ENCODE data around the gene CNTRL.
"Not testable (repeated sequence)": the region's sequence is repeated elsewhere in the genome, so short reads cannot be mapped to it uniquely, and the experiment has no call there.

Gene CNTRL

DNA sequence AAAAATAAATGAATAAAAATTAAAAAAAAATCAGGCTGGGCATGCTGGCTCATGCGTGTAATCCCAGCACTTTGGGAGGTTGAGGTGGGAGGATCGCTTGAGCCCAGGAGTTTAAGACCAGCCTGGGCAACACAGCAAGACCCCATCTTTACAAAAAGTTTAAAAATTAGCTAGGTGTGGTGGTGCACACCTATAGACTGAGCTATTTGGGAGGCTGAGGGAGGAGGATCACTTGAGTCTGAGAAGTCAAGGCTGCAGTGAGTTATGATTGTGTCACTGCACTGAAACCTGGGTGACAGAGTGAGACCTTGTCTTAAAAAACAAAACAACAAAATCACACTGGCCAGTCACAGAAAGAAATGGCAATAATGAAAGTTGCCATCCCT lies 3.4 kb upstream of the CNTRL start:
- no peak for DNase-seq

GRCh38 chr9:121071756-121072421 lies 2.9 kb upstream of the CNTRL start:
- DNase-seq = no peak

DNA sequence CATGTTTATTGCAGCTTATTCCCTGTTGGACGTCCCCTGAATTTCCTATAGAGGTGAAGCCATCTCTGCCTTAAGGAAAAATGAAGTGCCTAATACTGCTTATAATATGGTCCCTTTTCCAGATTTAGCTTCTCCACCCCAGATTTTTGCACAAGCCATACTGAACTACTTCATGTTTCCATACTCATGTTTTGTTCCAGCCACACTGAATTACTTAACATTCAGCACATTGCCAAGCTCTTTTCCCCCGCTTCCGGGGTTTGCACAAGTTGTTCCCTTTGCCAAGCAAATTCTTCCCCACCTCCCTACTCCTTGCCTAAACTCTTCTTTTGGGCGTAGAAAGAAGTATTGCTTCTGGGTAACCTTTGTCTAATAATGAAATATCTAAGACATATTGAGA lies 1.7 kb upstream of the CNTRL start:
- DNase-seq = no peak

DNA sequence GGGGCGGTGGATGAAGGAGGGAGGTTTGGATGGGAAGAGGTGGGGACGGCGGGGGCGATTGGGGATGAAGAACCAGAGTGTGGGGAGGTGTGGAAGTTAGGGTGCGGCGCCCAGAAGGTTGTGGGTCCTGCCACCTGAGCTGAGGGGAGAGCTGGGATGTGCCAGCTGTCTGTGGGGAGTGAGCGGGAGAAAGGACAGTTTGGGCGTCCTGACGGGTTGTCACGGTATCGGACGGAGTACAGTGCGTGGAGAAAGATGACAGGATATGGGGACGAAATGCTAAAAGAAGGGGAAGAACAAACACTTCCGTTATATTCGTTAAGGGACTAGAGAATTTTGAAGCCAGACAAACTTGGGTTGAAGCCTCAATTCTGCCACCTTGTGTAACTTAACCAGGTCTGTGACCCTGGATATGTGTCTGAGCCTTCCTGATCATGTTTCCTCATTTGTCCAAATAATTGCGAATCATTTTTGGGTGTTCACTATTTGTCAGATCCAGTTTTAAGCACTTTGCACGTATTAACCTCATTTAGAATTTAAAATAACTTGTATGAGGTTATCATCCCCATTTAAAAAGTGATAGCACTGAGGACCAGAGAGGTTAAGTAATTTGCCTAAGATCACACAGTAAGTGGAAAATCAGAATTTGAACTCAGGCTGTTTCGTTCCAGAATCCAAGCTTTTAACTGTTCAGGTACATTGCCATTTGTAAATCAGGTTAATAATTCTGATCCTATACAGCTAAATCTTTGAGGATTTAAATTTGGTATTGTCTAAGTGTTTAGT lies 689 bp downstream of the CNTRL start:
- DNase-seq = peak; percentile 34

- DNase-seq = no peak
These were observed 7.3 kb downstream of the CNTRL start for GRCh38 chr9:121082075-121082474.

GRCh38 chr9:121085661-121086060 lies 10.9 kb downstream of the CNTRL start:
- DNase-seq = no peak

DNA sequence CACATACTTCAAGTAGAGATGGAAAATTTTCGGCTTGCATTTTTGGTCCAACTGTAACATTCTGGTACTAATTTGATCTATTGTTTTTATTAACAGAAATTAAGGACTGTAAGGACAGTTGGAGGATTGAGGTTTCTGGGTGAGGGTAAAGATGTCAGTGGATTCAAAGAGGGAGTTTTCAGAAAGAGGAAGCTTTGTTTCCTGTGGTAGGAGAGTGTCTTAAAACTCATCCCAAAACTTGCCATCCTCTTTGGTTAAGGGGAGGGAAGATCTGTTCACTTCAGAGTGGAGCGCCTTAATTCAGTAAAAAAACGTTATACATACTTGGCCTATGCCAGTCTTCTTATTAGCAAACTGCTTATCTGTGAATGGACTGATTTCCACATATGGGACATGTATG lies 13.8 kb downstream of the CNTRL start:
- no peak for DNase-seq

- DNase-seq = not testable (repeated sequence)
These were observed 16.0 kb downstream of the CNTRL start for GRCh38 chr9:121090743-121091142.

DNA sequence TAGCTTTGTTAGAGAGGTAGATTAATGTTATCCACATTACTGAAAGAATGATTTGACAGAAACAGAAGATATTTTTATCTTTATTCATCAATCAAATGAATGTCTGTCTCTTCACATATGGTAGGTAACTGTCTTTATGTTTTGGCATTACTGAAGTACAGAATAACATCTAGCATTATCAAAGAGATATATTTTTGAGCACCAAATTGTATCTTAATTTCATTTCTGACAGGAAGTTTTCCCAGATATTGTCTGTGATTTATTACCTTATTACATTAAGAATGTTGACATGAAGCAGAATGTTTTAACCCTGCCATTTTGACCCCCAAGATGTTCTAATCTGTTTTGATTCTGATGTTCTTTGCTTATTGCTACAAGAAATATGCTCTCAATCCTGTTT lies 20.3 kb downstream of the CNTRL start:
- no peak for DNase-seq

- no peak for DNase-seq
These were observed 23.9 kb downstream of the CNTRL start for GRCh38 chr9:121098567-121099198.

DNA sequence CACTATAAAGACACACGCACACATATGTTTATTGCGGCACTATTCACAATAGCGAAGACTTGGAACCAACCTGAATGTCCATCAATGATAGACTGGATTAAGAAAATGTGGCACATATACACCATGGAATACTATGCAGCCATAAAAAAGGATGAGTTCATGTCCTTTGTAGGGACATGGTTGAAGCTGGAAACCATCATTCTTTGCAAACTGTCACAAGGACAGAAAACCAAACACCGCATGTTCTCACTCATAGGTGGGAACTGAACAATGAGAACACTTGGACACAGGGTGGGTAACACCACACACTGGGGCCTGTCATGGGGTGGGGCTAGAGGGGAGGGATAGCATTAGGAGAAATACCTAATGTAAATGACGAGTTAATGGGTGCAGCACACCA lies 29.3 kb downstream of the CNTRL start:
- DNase-seq = not testable (repeated sequence)

DNA sequence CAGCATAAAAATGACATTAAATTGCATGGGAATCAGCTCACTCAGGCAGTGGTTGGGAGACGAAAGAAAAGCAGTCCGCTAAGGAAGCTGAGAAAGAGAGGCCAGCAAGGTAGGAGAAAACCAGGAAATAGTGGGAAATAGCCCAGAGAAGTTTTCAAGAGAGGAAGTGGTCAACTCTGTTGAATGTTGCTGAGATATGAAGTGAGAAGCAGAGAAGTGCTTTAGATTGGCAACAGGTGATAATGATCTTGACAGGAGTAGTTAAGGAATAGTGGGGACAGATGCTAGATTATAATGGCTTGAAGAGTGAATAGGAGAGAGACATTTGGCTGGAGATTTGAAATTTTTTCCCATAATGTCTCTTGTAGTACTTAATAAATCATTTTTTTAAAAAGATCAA lies 30.8 kb downstream of the CNTRL start:
- DNase-seq = no peak

GRCh38 chr9:121107029-121107428 lies 32.3 kb downstream of the CNTRL start:
- DNase-seq = no peak

DNA sequence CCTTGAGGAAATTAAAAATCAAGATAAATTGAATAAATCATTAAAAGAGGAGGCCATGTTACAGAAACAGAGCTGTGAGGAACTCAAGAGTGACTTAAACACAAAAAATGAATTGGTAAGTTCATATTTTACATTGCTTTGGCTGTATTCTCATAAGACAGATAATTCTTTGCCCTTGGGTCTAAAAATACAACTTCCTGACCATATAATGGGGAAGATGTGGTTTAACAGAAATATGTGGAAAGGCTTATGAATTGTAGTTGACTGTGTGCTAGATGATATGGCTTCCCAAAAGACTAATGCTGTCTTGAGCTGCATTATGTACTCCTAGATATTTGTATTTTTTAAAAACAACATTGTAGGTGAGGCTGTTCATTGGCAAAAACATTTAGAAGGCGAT lies 33.1 kb downstream of the CNTRL start:
- no peak for DNase-seq

DNA sequence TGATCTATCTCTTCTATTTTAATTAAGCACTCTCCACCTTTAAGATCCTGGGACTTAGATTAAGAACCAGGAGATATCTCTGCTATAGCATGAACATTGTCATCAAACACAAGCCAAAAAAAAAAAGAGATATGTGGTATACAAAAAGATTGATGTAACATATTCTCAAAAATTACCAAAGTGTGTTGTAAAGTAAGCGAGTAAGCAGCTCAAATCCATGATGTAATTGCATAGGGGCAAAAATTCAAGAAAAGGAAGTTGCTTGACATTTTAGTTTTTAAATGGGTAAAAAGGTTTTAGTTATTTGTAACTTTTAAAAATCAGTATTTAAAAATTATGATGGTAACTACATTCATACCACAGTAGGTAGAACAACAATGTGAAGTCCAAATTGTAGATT lies 40.7 kb downstream of the CNTRL start:
- no peak for DNase-seq

DNA sequence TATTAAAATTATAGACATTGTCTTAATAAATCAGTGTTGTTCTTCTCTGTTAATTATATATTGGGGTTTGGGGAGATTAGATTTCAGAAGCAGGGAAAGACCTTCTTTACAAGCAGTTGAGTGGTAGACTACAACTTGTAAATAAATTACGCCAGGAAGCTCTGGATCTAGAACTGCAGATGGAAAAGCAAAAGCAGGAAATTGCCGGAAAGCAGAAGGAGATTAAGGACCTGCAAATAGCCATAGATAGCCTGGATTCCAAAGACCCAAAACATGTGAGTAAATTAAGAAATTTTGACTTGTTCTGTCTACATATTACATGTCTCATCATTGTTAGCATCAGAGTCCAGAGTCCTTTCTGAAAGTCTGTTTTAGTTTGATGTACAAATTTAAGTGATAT lies 43.5 kb downstream of the CNTRL start:
- DNase-seq = no peak

- no peak for DNase-seq
These were observed 45.6 kb downstream of the CNTRL start for GRCh38 chr9:121120386-121120785.

DNA sequence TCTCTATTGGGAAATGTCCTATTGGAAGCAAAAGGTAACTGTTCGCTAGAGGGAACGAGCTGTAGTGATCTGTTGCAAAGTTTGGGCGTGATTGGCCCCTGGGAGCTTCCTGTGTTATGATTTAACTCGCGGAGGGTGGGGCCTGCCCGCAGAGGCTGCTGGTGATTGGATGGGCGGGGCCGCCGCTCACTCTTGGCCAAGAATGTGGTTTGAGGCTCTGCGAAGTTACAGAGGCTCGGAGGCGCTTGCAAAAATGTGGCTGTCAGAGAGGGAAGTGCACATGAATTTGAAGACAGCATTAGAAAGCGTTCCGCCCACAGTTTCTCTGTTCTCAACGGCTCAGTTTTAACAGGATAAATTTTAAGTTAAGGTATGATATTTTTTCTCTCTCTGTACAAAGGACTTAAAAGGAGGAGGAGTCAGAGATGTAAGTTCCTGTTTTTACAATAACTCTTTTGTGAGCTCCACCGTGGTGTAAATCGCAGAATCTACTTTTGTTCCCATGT lies 46.9 kb downstream of the CNTRL start:
- DNase-seq = peak; percentile 93

- no peak for DNase-seq
These were observed 47.7 kb downstream of the CNTRL start for GRCh38 chr9:121122246-121123032.

GRCh38 chr9:121123816-121124535 lies 49.2 kb downstream of the CNTRL start:
- no peak for DNase-seq

DNA sequence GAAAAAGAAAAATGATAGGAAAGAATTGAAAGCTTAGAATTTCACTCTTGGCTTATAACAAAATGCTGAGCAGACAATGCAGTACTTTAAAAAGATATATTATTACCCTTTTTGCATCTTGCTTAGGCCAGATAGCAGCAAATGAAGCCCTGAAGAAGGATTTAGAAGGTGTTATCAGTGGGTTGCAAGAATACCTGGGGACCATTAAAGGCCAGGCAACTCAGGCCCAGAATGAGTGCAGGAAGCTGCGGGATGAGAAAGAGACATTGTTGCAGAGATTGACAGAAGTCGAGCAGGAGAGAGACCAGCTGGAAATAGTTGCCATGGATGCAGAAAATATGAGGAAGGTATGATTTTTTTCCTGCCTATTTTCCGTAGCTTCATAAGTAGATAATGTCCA lies 50.8 kb downstream of the CNTRL start:
- DNase-seq = no peak

- DNase-seq = not testable (repeated sequence)
These were observed 54.6 kb downstream of the CNTRL start for GRCh38 chr9:121129384-121129783.

Data from DMS153 (cell line).